Measurements from ENCODE around the gene FAM110A. TPM values are rescaled to one million over a fixed set of nuclear protein-coding genes. Genes with fewer than 3 reads are reported as not detected.

FAM110A gene
- total and polyA plus RNA-seq, 2 of the 8 experiments (the other 6 are each of a cell fraction or from before 2014, with no cell fraction given): 10.1 to 10.9 TPM

- TF ChIP-seq, protein P1, sequence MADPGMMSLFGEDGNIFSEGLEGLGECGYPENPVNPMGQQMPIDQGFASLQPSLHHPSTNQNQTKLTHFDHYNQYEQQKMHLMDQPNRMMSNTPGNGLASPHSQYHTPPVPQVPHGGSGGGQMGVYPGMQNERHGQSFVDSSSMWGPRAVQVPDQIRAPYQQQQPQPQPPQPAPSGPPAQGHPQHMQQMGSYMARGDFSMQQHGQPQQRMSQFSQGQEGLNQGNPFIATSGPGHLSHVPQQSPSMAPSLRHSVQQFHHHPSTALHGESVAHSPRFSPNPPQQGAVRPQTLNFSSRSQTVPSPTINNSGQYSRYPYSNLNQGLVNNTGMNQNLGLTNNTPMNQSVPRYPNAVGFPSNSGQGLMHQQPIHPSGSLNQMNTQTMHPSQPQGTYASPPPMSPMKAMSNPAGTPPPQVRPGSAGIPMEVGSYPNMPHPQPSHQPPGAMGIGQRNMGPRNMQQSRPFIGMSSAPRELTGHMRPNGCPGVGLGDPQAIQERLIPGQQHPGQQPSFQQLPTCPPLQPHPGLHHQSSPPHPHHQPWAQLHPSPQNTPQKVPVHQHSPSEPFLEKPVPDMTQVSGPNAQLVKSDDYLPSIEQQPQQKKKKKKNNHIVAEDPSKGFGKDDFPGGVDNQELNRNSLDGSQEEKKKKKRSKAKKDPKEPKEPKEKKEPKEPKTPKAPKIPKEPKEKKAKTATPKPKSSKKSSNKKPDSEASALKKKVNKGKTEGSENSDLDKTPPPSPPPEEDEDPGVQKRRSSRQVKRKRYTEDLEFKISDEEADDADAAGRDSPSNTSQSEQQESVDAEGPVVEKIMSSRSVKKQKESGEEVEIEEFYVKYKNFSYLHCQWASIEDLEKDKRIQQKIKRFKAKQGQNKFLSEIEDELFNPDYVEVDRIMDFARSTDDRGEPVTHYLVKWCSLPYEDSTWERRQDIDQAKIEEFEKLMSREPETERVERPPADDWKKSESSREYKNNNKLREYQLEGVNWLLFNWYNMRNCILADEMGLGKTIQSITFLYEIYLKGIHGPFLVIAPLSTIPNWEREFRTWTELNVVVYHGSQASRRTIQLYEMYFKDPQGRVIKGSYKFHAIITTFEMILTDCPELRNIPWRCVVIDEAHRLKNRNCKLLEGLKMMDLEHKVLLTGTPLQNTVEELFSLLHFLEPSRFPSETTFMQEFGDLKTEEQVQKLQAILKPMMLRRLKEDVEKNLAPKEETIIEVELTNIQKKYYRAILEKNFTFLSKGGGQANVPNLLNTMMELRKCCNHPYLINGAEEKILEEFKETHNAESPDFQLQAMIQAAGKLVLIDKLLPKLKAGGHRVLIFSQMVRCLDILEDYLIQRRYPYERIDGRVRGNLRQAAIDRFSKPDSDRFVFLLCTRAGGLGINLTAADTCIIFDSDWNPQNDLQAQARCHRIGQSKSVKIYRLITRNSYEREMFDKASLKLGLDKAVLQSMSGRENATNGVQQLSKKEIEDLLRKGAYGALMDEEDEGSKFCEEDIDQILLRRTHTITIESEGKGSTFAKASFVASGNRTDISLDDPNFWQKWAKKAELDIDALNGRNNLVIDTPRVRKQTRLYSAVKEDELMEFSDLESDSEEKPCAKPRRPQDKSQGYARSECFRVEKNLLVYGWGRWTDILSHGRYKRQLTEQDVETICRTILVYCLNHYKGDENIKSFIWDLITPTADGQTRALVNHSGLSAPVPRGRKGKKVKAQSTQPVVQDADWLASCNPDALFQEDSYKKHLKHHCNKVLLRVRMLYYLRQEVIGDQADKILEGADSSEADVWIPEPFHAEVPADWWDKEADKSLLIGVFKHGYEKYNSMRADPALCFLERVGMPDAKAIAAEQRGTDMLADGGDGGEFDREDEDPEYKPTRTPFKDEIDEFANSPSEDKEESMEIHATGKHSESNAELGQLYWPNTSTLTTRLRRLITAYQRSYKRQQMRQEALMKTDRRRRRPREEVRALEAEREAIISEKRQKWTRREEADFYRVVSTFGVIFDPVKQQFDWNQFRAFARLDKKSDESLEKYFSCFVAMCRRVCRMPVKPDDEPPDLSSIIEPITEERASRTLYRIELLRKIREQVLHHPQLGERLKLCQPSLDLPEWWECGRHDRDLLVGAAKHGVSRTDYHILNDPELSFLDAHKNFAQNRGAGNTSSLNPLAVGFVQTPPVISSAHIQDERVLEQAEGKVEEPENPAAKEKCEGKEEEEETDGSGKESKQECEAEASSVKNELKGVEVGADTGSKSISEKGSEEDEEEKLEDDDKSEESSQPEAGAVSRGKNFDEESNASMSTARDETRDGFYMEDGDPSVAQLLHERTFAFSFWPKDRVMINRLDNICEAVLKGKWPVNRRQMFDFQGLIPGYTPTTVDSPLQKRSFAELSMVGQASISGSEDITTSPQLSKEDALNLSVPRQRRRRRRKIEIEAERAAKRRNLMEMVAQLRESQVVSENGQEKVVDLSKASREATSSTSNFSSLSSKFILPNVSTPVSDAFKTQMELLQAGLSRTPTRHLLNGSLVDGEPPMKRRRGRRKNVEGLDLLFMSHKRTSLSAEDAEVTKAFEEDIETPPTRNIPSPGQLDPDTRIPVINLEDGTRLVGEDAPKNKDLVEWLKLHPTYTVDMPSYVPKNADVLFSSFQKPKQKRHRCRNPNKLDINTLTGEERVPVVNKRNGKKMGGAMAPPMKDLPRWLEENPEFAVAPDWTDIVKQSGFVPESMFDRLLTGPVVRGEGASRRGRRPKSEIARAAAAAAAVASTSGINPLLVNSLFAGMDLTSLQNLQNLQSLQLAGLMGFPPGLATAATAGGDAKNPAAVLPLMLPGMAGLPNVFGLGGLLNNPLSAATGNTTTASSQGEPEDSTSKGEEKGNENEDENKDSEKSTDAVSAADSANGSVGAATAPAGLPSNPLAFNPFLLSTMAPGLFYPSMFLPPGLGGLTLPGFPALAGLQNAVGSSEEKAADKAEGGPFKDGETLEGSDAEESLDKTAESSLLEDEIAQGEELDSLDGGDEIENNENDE (IDR thresholded peaks at IDR 0.05; ENCODE audit: insufficient replicate concordance, low read length): no peak
These were observed 21.1 kb downstream of the FAM110A start (continued) for GRCh38 chr20:854601-855000.
